ENCODE data around the gene IVD.

The IVD gene

GRCh38 chr15:40461958-40462357 lies 56.4 kb downstream of the IVD start:
- Histone ChIP-seq H3K9me3 (ENCODE audit: control extremely low read depth in 1 of 5, control insufficient read depth in 4 of 5, insufficient read depth in 2 of 5, low read depth in 1 of 5, low read length in 4 of 5) (no peaks in the 10 kb centered on the region), H3K27me3 (replicated peaks in 2 of 5; ENCODE audit: control insufficient read depth in 4 of 5, insufficient read depth in 5 of 5, low read length in 4 of 5) (no peaks in the 10 kb centered on the region), H3K4me3 (ENCODE audit: control insufficient read depth in 1 of 7, extremely low read depth in 1 of 7, insufficient read depth in 4 of 7, low read depth in 2 of 7, low read length in 6 of 7) (no peak overlapping the region), H3K36me3 (ENCODE audit: control insufficient read depth in 4 of 4, insufficient read depth in 4 of 4, low read length in 3 of 4) (peaks cover 6 to 81% (median 71%) of the 10 kb centered on the region in 4 experiments), H3K27ac (ENCODE audit: insufficient read depth in 1 of 2, low read depth in 1 of 2, low read length in 2 of 2, poor library complexity in 1 of 2, severe bottlenecking in 2 of 2) (no peak overlapping the region), H3K4me1 (ENCODE audit: control extremely low read depth in 1 of 4, control insufficient read depth in 4 of 4, insufficient read depth in 4 of 4, low read length in 3 of 4) (no peaks in the 10 kb centered on the region)
- ChIA-PET POLR2A (no interaction called here), CTCF (no interaction called here)
- WGBS (ENCODE audit: insufficient coverage), result 96% methylated on average over 21 of the region's 21 CpGs
- no peak for DNase-seq

- peaks cover 6 to 83% (median 73%) of the 10 kb centered on the region in 4 experiments for H3K36me3 ChIP-seq (ENCODE audit: control insufficient read depth in 4 of 4, insufficient read depth in 4 of 4, low read length in 3 of 4)
- no peaks in the 10 kb centered on the region for H3K4me1 ChIP-seq (ENCODE audit: control extremely low read depth in 1 of 4, control insufficient read depth in 4 of 4, insufficient read depth in 4 of 4, low read length in 3 of 4)
- no peaks in the 10 kb centered on the region for H3K9me3 ChIP-seq (ENCODE audit: control extremely low read depth in 1 of 5, control insufficient read depth in 4 of 5, insufficient read depth in 2 of 5, low read depth in 1 of 5, low read length in 4 of 5)
- H3K27ac ChIP-seq (ENCODE audit: insufficient read depth in 1 of 2, low read depth in 1 of 2, low read length in 2 of 2, poor library complexity in 1 of 2, severe bottlenecking in 2 of 2), result no peak overlapping the region
- POLR2A ChIA-PET, result no interaction called here
- CTCF ChIA-PET, result interaction anchor here (1.2 kb wide), 1 partner anchor 44 kb away, joined by 3 read pairs; no protein-coding TSS in a partner anchor
- H3K4me3 ChIP-seq (ENCODE audit: control insufficient read depth in 1 of 7, extremely low read depth in 1 of 7, insufficient read depth in 4 of 7, low read depth in 2 of 7, low read length in 6 of 7), result no peak overlapping the region
- 67% methylated on average over 1 of the region's 2 CpGs for WGBS (ENCODE audit: insufficient coverage)
- no peak for DNase-seq
- no peaks in the 10 kb centered on the region for H3K27me3 ChIP-seq (replicated peaks in 2 of 5; ENCODE audit: control insufficient read depth in 4 of 5, insufficient read depth in 5 of 5, low read length in 4 of 5)
Observed at GRCh38 chr15:40463279-40463678, 57.7 kb downstream of the IVD start.

GRCh38 chr15:40463886-40464545 lies 58.4 kb downstream of the IVD start:
- no peak for DNase-seq
- Histone ChIP-seq H3K9me3 (ENCODE audit: control extremely low read depth in 1 of 5, control insufficient read depth in 4 of 5, insufficient read depth in 2 of 5, low read depth in 1 of 5, low read length in 4 of 5) (no peaks in the 10 kb centered on the region), H3K27me3 (replicated peaks in 2 of 5; ENCODE audit: control insufficient read depth in 4 of 5, insufficient read depth in 5 of 5, low read length in 4 of 5) (no peaks in the 10 kb centered on the region), H3K4me3 (ENCODE audit: control insufficient read depth in 1 of 7, extremely low read depth in 1 of 7, insufficient read depth in 4 of 7, low read depth in 2 of 7, low read length in 6 of 7) (no peak overlapping the region), H3K27ac (ENCODE audit: insufficient read depth in 1 of 2, low read depth in 1 of 2, low read length in 2 of 2, poor library complexity in 1 of 2, severe bottlenecking in 2 of 2) (no peak overlapping the region), H3K4me1 (ENCODE audit: control extremely low read depth in 1 of 4, control insufficient read depth in 4 of 4, insufficient read depth in 4 of 4, low read length in 3 of 4) (peaks cover 0 to 5% (median 0%) of the 10 kb centered on the region in 4 experiments), H3K36me3 (ENCODE audit: control insufficient read depth in 4 of 4, insufficient read depth in 4 of 4, low read length in 3 of 4) (peaks cover 6 to 77% (median 68%) of the 10 kb centered on the region in 4 experiments)
- WGBS (ENCODE audit: insufficient coverage), result 99% methylated on average over 13 of the region's 14 CpGs
- ChIA-PET CTCF (interaction anchor here (1.2 kb wide), 1 partner anchor 43 kb away, joined by 3 read pairs; no protein-coding TSS in a partner anchor), POLR2A (no interaction called here)

GRCh38 chr15:40464595-40465185 lies 59.1 kb downstream of the IVD start:
- Histone ChIP-seq H3K27ac (ENCODE audit: insufficient read depth in 1 of 2, low read depth in 1 of 2, low read length in 2 of 2, poor library complexity in 1 of 2, severe bottlenecking in 2 of 2) (no peak overlapping the region), H3K4me3 (ENCODE audit: control insufficient read depth in 1 of 7, extremely low read depth in 1 of 7, insufficient read depth in 4 of 7, low read depth in 2 of 7, low read length in 6 of 7) (no peak overlapping the region), H3K27me3 (replicated peaks in 2 of 5; ENCODE audit: control insufficient read depth in 4 of 5, insufficient read depth in 5 of 5, low read length in 4 of 5) (no peaks in the 10 kb centered on the region), H3K9me3 (ENCODE audit: control extremely low read depth in 1 of 5, control insufficient read depth in 4 of 5, insufficient read depth in 2 of 5, low read depth in 1 of 5, low read length in 4 of 5) (no peaks in the 10 kb centered on the region), H3K4me1 (ENCODE audit: control extremely low read depth in 1 of 4, control insufficient read depth in 4 of 4, insufficient read depth in 4 of 4, low read length in 3 of 4) (peaks cover 0 to 11% (median 1%) of the 10 kb centered on the region in 4 experiments), H3K36me3 (ENCODE audit: control insufficient read depth in 4 of 4, insufficient read depth in 4 of 4, low read length in 3 of 4) (peaks cover 6 to 70% (median 62%) of the 10 kb centered on the region in 4 experiments)
- DNase-seq, result no peak
- 100% methylated on average over 1 of the region's 3 CpGs for WGBS (ENCODE audit: insufficient coverage)
- POLR2A ChIA-PET, result no interaction called here
- CTCF ChIA-PET, result no interaction called here

GRCh38 chr15:40465939-40466338 lies 60.3 kb downstream of the IVD start:
- peaks cover 6 to 61% (median 52%) of the 10 kb centered on the region in 4 experiments for H3K36me3 ChIP-seq (ENCODE audit: control insufficient read depth in 4 of 4, insufficient read depth in 4 of 4, low read length in 3 of 4)
- ChIA-PET POLR2A (no interaction called here), CTCF (no interaction called here)
- DNase-seq, result no peak
- no peak overlapping the region for H3K4me3 ChIP-seq (ENCODE audit: control insufficient read depth in 1 of 7, extremely low read depth in 1 of 7, insufficient read depth in 4 of 7, low read depth in 2 of 7, low read length in 6 of 7)
- peaks cover 0 to 19% (median 8%) of the 10 kb centered on the region in 4 experiments for H3K4me1 ChIP-seq (ENCODE audit: control extremely low read depth in 1 of 4, control insufficient read depth in 4 of 4, insufficient read depth in 4 of 4, low read length in 3 of 4)
- no peaks in the 10 kb centered on the region for H3K27me3 ChIP-seq (replicated peaks in 2 of 5; ENCODE audit: control insufficient read depth in 4 of 5, insufficient read depth in 5 of 5, low read length in 4 of 5)
- over 99% methylated on average over 10 of the region's 10 CpGs for WGBS (ENCODE audit: insufficient coverage)
- H3K27ac ChIP-seq (ENCODE audit: insufficient read depth in 1 of 2, low read depth in 1 of 2, low read length in 2 of 2, poor library complexity in 1 of 2, severe bottlenecking in 2 of 2), result no peak overlapping the region
- no peaks in the 10 kb centered on the region for H3K9me3 ChIP-seq (ENCODE audit: control extremely low read depth in 1 of 5, control insufficient read depth in 4 of 5, insufficient read depth in 2 of 5, low read depth in 1 of 5, low read length in 4 of 5)

- no peak overlapping the region for H3K4me3 ChIP-seq (ENCODE audit: control insufficient read depth in 1 of 7, extremely low read depth in 1 of 7, insufficient read depth in 4 of 7, low read depth in 2 of 7, low read length in 6 of 7)
- no peak overlapping the region for H3K27ac ChIP-seq (ENCODE audit: insufficient read depth in 1 of 2, low read depth in 1 of 2, low read length in 2 of 2, poor library complexity in 1 of 2, severe bottlenecking in 2 of 2)
- no peaks in the 10 kb centered on the region for H3K27me3 ChIP-seq (replicated peaks in 2 of 5; ENCODE audit: control insufficient read depth in 4 of 5, insufficient read depth in 5 of 5, low read length in 4 of 5)
- H3K36me3 ChIP-seq (ENCODE audit: control insufficient read depth in 4 of 4, insufficient read depth in 4 of 4, low read length in 3 of 4), result peaks cover 6 to 57% (median 49%) of the 10 kb centered on the region in 4 experiments
- H3K4me1 ChIP-seq (ENCODE audit: control extremely low read depth in 1 of 4, control insufficient read depth in 4 of 4, insufficient read depth in 4 of 4, low read length in 3 of 4), result peaks cover 0 to 25% (median 12%) of the 10 kb centered on the region in 4 experiments
- no peaks in the 10 kb centered on the region for H3K9me3 ChIP-seq (ENCODE audit: control extremely low read depth in 1 of 5, control insufficient read depth in 4 of 5, insufficient read depth in 2 of 5, low read depth in 1 of 5, low read length in 4 of 5)
- ChIA-PET POLR2A (no interaction called here), CTCF (interaction anchor here (0.9 kb wide), 1 partner anchor 21 kb away, joined by 3 read pairs; no protein-coding TSS in a partner anchor)
- 81% methylated on average over 7 of the region's 7 CpGs for WGBS (ENCODE audit: insufficient coverage)
- DNase-seq, result no peak
Observed at GRCh38 chr15:40466426-40467260, 61.0 kb downstream of the IVD start.

GRCh38 chr15:40467261-40467615 lies 61.6 kb downstream of the IVD start:
- peaks cover 6 to 51% (median 44%) of the 10 kb centered on the region in 4 experiments for H3K36me3 ChIP-seq (ENCODE audit: control insufficient read depth in 4 of 4, insufficient read depth in 4 of 4, low read length in 3 of 4)
- ChIA-PET CTCF (interaction anchor here (0.9 kb wide), 1 partner anchor 21 kb away, joined by 3 read pairs; no protein-coding TSS in a partner anchor), POLR2A (no interaction called here)

More at GRCh38 chr15:40467261-40467615, 61.6 kb downstream of the IVD start:
- H3K4me1 ChIP-seq (ENCODE audit: control extremely low read depth in 1 of 4, control insufficient read depth in 4 of 4, insufficient read depth in 4 of 4, low read length in 3 of 4), result peaks cover 0 to 31% (median 18%) of the 10 kb centered on the region in 4 experiments
- DNase-seq, result no peak
- no peak overlapping the region for H3K27ac ChIP-seq (ENCODE audit: insufficient read depth in 1 of 2, low read depth in 1 of 2, low read length in 2 of 2, poor library complexity in 1 of 2, severe bottlenecking in 2 of 2)
- H3K9me3 ChIP-seq (ENCODE audit: control extremely low read depth in 1 of 5, control insufficient read depth in 4 of 5, insufficient read depth in 2 of 5, low read depth in 1 of 5, low read length in 4 of 5), result no peaks in the 10 kb centered on the region
- H3K4me3 ChIP-seq (ENCODE audit: control insufficient read depth in 1 of 7, extremely low read depth in 1 of 7, insufficient read depth in 4 of 7, low read depth in 2 of 7, low read length in 6 of 7), result no peak overlapping the region
- no peaks in the 10 kb centered on the region for H3K27me3 ChIP-seq (replicated peaks in 2 of 5; ENCODE audit: control insufficient read depth in 4 of 5, insufficient read depth in 5 of 5, low read length in 4 of 5)

All from common myeloid progenitor, CD34-positive (primary cell).